Measurements from ENCODE around the gene MPDZ. TPM values are rescaled to one million over a fixed set of nuclear protein-coding genes. Genes with fewer than 3 reads are reported as not detected.
A peak's percentile ranks its signal among the peaks of the same experiment; 100 is the strongest.

The MPDZ gene
- total RNA-seq, 4 donors from 2014 or later = 17.9 to 29.6 (median 23.5) TPM

DNA sequence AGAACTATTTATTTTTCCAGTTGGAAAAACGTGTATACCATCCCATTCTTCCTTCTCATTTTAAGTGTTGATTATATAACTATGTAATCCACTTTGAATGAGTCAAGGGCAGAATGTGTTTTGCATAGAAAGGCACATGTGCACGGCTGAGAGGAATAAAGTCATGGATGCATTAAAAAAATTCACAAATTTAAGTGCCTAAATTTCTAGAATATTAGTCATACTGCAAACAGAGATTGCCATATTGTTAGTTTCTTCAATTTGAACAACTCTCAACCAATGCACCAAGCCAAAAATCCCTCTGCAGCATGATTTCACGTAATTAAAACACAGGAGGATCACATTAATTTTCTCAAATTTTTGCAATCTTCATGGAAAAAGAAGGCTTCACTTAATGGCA is 166.3 kb downstream of the MPDZ start:
- DNase-seq (no peak), ATAC-seq (no peak)
- H3K36me3 ChIP-seq = peaks cover 0 to 60% of the 10 kb centered on the region in 2 donors
- peaks cover 0 to 4% of the 10 kb centered on the region in 2 donors for H3K4me1 ChIP-seq
- TF ChIP-seq, protein P1, sequence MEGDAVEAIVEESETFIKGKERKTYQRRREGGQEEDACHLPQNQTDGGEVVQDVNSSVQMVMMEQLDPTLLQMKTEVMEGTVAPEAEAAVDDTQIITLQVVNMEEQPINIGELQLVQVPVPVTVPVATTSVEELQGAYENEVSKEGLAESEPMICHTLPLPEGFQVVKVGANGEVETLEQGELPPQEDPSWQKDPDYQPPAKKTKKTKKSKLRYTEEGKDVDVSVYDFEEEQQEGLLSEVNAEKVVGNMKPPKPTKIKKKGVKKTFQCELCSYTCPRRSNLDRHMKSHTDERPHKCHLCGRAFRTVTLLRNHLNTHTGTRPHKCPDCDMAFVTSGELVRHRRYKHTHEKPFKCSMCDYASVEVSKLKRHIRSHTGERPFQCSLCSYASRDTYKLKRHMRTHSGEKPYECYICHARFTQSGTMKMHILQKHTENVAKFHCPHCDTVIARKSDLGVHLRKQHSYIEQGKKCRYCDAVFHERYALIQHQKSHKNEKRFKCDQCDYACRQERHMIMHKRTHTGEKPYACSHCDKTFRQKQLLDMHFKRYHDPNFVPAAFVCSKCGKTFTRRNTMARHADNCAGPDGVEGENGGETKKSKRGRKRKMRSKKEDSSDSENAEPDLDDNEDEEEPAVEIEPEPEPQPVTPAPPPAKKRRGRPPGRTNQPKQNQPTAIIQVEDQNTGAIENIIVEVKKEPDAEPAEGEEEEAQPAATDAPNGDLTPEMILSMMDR (IDR thresholded peaks at IDR 0.05 in 4 of 5, conservative IDR thresholded peaks at IDR 0.05 in 1 of 5) = no peak
- TF ChIP-seq POLR2A (IDR thresholded peaks at IDR 0.05) = no peak
- H3K27me3 ChIP-seq = no peaks in the 10 kb centered on the region
- H3K9me3 ChIP-seq = no peaks in the 10 kb centered on the region
- intact Hi-C loops (cut with DNase I; ENCODE audit: low total_unique reads) (no loop called here), in situ Hi-C loops (cut with MboI; ENCODE audit: low sequenced_read_pairs in 4 of 4) (no loop called here)
- no peak overlapping the region for H3K27ac ChIP-seq
- H3K4me3 ChIP-seq = no peak overlapping the region

GRCh38 chr9:13111778-13112177 is 167.7 kb downstream of the MPDZ start:
- in situ Hi-C loops (cut with MboI; ENCODE audit: low sequenced_read_pairs in 4 of 4) = no loop called here
- ATAC-seq = no peak
- intact Hi-C loops (cut with DNase I; ENCODE audit: low total_unique reads) = no loop called here
- TF ChIP-seq, protein P1 (IDR thresholded peaks at IDR 0.05 in 4 of 5, conservative IDR thresholded peaks at IDR 0.05 in 1 of 5) = no peak
- TF ChIP-seq POLR2A (IDR thresholded peaks at IDR 0.05) = no peak
- Histone ChIP-seq H3K36me3 (peaks cover 0 to 69% of the 10 kb centered on the region in 2 donors), H3K27me3 (no peaks in the 10 kb centered on the region), H3K4me1 (peaks cover 0 to 4% of the 10 kb centered on the region in 2 donors), H3K4me3 (no peak overlapping the region), H3K27ac (no peak overlapping the region), H3K9me3 (no peaks in the 10 kb centered on the region)
- DNase-seq = no peak

DNA sequence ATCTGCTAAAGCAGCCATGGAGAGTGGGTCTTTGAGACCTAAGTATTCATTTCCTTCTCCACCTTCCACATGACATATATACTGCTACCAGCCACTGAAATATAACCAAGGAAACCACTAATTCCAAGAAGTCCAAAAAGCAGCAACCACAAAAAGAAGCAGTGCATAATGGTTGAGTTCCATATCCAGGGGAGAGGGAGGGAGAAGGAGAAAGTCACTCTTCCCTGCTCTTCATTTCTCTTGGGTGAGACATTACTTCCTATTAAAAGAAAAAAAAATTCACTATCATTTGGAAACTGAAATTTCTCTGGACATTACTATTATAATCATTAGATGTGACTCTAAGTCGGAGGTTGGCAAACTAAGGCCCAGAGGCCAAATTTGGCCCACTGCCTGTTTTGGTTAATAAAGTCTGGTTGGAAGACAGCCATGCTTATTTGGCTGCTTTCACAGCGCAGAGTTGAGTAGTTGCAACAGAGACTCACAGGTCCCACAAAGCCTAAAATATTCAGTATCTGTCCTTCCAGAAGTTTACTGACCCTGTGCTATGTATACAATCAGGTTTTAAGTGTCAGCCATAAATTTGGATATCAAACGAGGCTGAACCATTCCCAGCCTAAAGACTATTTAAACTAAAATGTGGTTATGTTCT is 168.6 kb downstream of the MPDZ start:
- Histone ChIP-seq H3K36me3 (peaks cover 0 to 76% of the 10 kb centered on the region in 2 donors), H3K4me3 (no peak overlapping the region), H3K27me3 (no peaks in the 10 kb centered on the region), H3K4me1 (peaks cover 0 to 4% of the 10 kb centered on the region in 2 donors), H3K27ac (no peak overlapping the region), H3K9me3 (no peaks in the 10 kb centered on the region)
- TF ChIP-seq, protein P1 (IDR thresholded peaks at IDR 0.05 in 4 of 5, conservative IDR thresholded peaks at IDR 0.05 in 1 of 5) = no peak
- no peak for TF ChIP-seq POLR2A (IDR thresholded peaks at IDR 0.05)
- intact Hi-C loops (cut with DNase I; ENCODE audit: low total_unique reads) (no loop called here), in situ Hi-C loops (cut with MboI; ENCODE audit: low sequenced_read_pairs in 4 of 4) (no loop called here)
- no peak for ATAC-seq
- DNase-seq = peak in 1 of 2 donors; percentile 10

DNA sequence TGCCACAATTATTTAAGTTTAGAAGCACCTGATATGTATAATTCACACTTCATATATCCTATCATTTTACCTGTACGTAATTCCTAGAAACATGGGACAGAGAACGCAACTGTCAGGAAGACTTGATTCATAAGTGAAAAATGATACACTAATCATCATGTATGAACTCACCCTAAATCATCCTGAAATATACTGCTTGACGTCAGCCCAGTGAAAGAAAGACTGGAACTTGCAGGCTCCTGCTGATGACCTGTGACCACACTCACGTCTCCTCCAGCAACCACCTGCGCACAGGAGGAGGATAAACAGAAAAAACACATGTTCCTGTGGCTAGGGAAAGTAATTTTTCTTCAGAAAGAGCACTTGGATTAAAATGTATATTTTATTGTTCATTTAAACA is 169.7 kb downstream of the MPDZ start:
- H3K9me3 ChIP-seq = no peaks in the 10 kb centered on the region
- DNase-seq (no peak), ATAC-seq (no peak)
- no peaks in the 10 kb centered on the region for H3K27me3 ChIP-seq
- H3K27ac ChIP-seq = no peak overlapping the region
- H3K36me3 ChIP-seq = peaks cover 0 to 87% of the 10 kb centered on the region in 2 donors
- intact Hi-C loops (cut with DNase I; ENCODE audit: low total_unique reads) = no loop called here
- no peak overlapping the region for H3K4me3 ChIP-seq
- peaks cover 0 to 4% of the 10 kb centered on the region in 2 donors for H3K4me1 ChIP-seq
- in situ Hi-C loops (cut with MboI; ENCODE audit: low sequenced_read_pairs in 4 of 4) = no loop called here
- TF ChIP-seq, protein P1 (IDR thresholded peaks at IDR 0.05 in 4 of 5, conservative IDR thresholded peaks at IDR 0.05 in 1 of 5) = no peak
- no peak for TF ChIP-seq POLR2A (IDR thresholded peaks at IDR 0.05)

- intact Hi-C loops (cut with DNase I; ENCODE audit: low total_unique reads) = no loop called here
- no peak for DNase-seq
- Histone ChIP-seq H3K27me3 (no peaks in the 10 kb centered on the region), H3K27ac (no peak overlapping the region), H3K9me3 (no peaks in the 10 kb centered on the region), H3K4me3 (no peak overlapping the region), H3K4me1 (peaks cover 0 to 4% of the 10 kb centered on the region in 2 donors), H3K36me3 (peaks cover 0 to 75% of the 10 kb centered on the region in 2 donors)
- TF ChIP-seq POLR2A (IDR thresholded peaks at IDR 0.05) = no peak
- TF ChIP-seq, protein P1 (IDR thresholded peaks at IDR 0.05 in 4 of 5, conservative IDR thresholded peaks at IDR 0.05 in 1 of 5) = no peak
- ATAC-seq = no peak
- in situ Hi-C loops (cut with MboI; ENCODE audit: low sequenced_read_pairs in 4 of 4) = no loop called here
Measured at GRCh38 chr9:13107008-13107407, 172.5 kb downstream of the MPDZ start.

All from gastrocnemius medialis (tissue), 4 donors.